ENCODE data around the gene COMMD6.

Gene COMMD6

GRCh38 chr13:75566658-75567057, 29.0 kb upstream of the COMMD6 start (continued):
- no peak for TF ChIP-seq TSHZ2 (CRISPR knock-in tag; IDR thresholded peaks at IDR 0.05)
- no peak for TF ChIP-seq GLIS3 (CRISPR knock-in tag; IDR thresholded peaks at IDR 0.05)

GRCh38 chr13:75558145-75558840, 20.7 kb upstream of the COMMD6 start:
- peak; percentile 76 for ATAC-seq
- TF ChIP-seq TCF4 (CRISPR knock-in tag; IDR thresholded peaks at IDR 0.05; ENCODE audit: borderline replicate concordance) (peak; percentile 37; the same call in 1 of the 2 replicates), ZFP3 (CRISPR knock-in tag; IDR thresholded peaks at IDR 0.05) (no peak), ISL1 (CRISPR knock-in tag; IDR thresholded peaks at IDR 0.05) (peak; percentile 62; the same call in 1 of the 2 replicates), RARB (CRISPR knock-in tag; IDR thresholded peaks at IDR 0.05) (no peak)

- ATAC-seq: no peak
These were observed 19.3 kb upstream of the COMMD6 start for GRCh38 chr13:75556961-75557360.

GRCh38 chr13:75555836-75556235, 18.2 kb upstream of the COMMD6 start:
- no peak for ATAC-seq
- no peak for TF ChIP-seq BACH2 (CRISPR knock-in tag; IDR thresholded peaks at IDR 0.05; ENCODE audit: borderline replicate concordance)
- no peak for TF ChIP-seq CREB5 (CRISPR knock-in tag; IDR thresholded peaks at IDR 0.05; ENCODE audit: low read depth)
- TF ChIP-seq SNAI2 (CRISPR knock-in tag; IDR thresholded peaks at IDR 0.05): no peak
- TF ChIP-seq ISL1 (CRISPR knock-in tag; IDR thresholded peaks at IDR 0.05): no peak
- no peak for TF ChIP-seq ARNTL (CRISPR knock-in tag; IDR thresholded peaks at IDR 0.05; ENCODE audit: borderline replicate concordance, low read depth)
- no peak for TF ChIP-seq CSRNP3 (CRISPR knock-in tag; IDR thresholded peaks at IDR 0.05)
- TF ChIP-seq OSR1 (CRISPR knock-in tag; IDR thresholded peaks at IDR 0.05): no peak
- TF ChIP-seq TSHZ2 (CRISPR knock-in tag; IDR thresholded peaks at IDR 0.05): no peak
- TF ChIP-seq RARB (CRISPR knock-in tag; IDR thresholded peaks at IDR 0.05): no peak
- TF ChIP-seq ZC3H10 (CRISPR knock-in tag; IDR thresholded peaks at IDR 0.05): no peak
- TF ChIP-seq PATZ1 (CRISPR knock-in tag; IDR thresholded peaks at IDR 0.05; ENCODE audit: borderline replicate concordance): no peak
- no peak for TF ChIP-seq CSDC2 (CRISPR knock-in tag; IDR thresholded peaks at IDR 0.05)
- no peak for TF ChIP-seq TOX (CRISPR knock-in tag; IDR thresholded peaks at IDR 0.05; ENCODE audit: borderline replicate concordance)
- no peak for TF ChIP-seq ZNF8 (CRISPR knock-in tag; IDR thresholded peaks at IDR 0.05)
- no peak for TF ChIP-seq GLIS3 (CRISPR knock-in tag; IDR thresholded peaks at IDR 0.05)
- no peak for TF ChIP-seq PPARA (CRISPR knock-in tag; IDR thresholded peaks at IDR 0.05; ENCODE audit: borderline replicate concordance)
- no peak for TF ChIP-seq ZNF565 (CRISPR knock-in tag; conservative IDR thresholded peaks at IDR 0.05; ENCODE audit: low read depth)

More at GRCh38 chr13:75556961-75557360, 19.3 kb upstream of the COMMD6 start:
- TF ChIP-seq PPARA (CRISPR knock-in tag; IDR thresholded peaks at IDR 0.05; ENCODE audit: borderline replicate concordance) (no peak), GLIS3 (CRISPR knock-in tag; IDR thresholded peaks at IDR 0.05) (no peak), POU6F1 (CRISPR knock-in tag; IDR thresholded peaks at IDR 0.05; ENCODE audit: borderline replicate concordance, low read depth) (no peak), ARNTL (CRISPR knock-in tag; IDR thresholded peaks at IDR 0.05; ENCODE audit: borderline replicate concordance, low read depth) (no peak), ZNF8 (CRISPR knock-in tag; IDR thresholded peaks at IDR 0.05) (no peak), ZFP30 (CRISPR knock-in tag; IDR thresholded peaks at IDR 0.05) (no peak), RARB (CRISPR knock-in tag; IDR thresholded peaks at IDR 0.05) (no peak), OSR1 (CRISPR knock-in tag; IDR thresholded peaks at IDR 0.05) (no peak), TCF4 (CRISPR knock-in tag; IDR thresholded peaks at IDR 0.05; ENCODE audit: borderline replicate concordance) (no peak), ZNF70 (CRISPR knock-in tag; IDR thresholded peaks at IDR 0.05) (no peak), SNAI2 (CRISPR knock-in tag; IDR thresholded peaks at IDR 0.05) (no peak), ZFP3 (CRISPR knock-in tag; IDR thresholded peaks at IDR 0.05) (no peak), BACH2 (CRISPR knock-in tag; IDR thresholded peaks at IDR 0.05; ENCODE audit: borderline replicate concordance) (no peak)

Data from SK-N-SH treated with all-trans-retinoic acid at 6 μM for 48 hours (cell line).